Ovary (tissue), 9 donors: Measurements from ENCODE around the gene CARD16. TPM values are rescaled to one million over a fixed set of nuclear protein-coding genes. Genes with fewer than 3 reads are reported as not detected.
"Not testable (repeated sequence)": the region's sequence is repeated elsewhere in the genome, so short reads cannot be mapped to it uniquely, and the experiment has no call there.

ENCODE experiments used
- DNase-seq, 5 donors: peaks; one replicate each; pipeline ENCODE4 v3.0.0-alpha.2; 2019 to 2020
- H3K27ac ChIP-seq, 2 donors: fragments of 200-600 bp; one replicate each; pipeline versions ENCODE4 v1.5.1 to v1.8.0; 2019 to 2022
- H3K27me3 ChIP-seq: fragments of 200-600 bp; one replicate; pipeline ENCODE4 v1.8.0; 2022
- H3K36me3 ChIP-seq: fragments of 200-600 bp; sonication (generic); one replicate; pipeline ENCODE4 v1.5.1; 2019
- H3K4me1 ChIP-seq: one replicate; pipeline ENCODE4 v1.8.1; 2013; ENCODE audit warnings: mild to moderate bottlenecking, moderate library complexity; ENCODE audit not compliant: insufficient read depth
- H3K4me3 ChIP-seq: fragments of 200-600 bp; sonication (generic); one replicate; pipeline ENCODE4 v1.5.1; 2017
- H3K9me3 ChIP-seq, 2 donors: fragments of 200-600 bp in 1 of 2; sonication (generic) in 1 of 2; one replicate each; pipeline versions ENCODE4 v1.5.1 to v1.8.1; 2013 to 2019; ENCODE audit warnings: mild to moderate bottlenecking in 1 of 2, moderate library complexity in 1 of 2
- CTCF ChIP-seq, 3 donors: fragments of 450-650 bp in 2 of 3; fragments of 200-600 bp in 1 of 3; IDR thresholded peaks; one replicate each; pipeline versions ENCODE4 v1.5.1 to v1.8.0; 2016 to 2022; ENCODE audit warnings: antibody characterized with exemption in 3 of 3, mild to moderate bottlenecking in 1 of 3
- EP300 ChIP-seq: sonication (generic); formaldehyde crosslinking; IDR thresholded peaks from one replicate; pipeline ENCODE4 v1.6.1; 2017; ENCODE audit warnings: antibody characterized with exemption
- POLR2A ChIP-seq: fragments of 450-650 bp; IDR thresholded peaks from one replicate; pipeline ENCODE4 v1.6.1; 2017; ENCODE audit warnings: antibody characterized with exemption, mild to moderate bottlenecking, moderate library complexity
- WGBS, 3 donors: extraction: QIAGEN DNeasy Blood & Tissue Kit in 1 of 3; methylation state at CpG; one replicate each; pipeline versions ENCODE4 v1.1.5 to v1.1.7; 2013 to 2017; 5-methylcytosine and 5-hydroxymethylcytosine counted together
- intact Hi-C, 4 donors: fragments of 100-400 bp; cut with DNase I; formaldehyde crosslinking; loops; one replicate each; pipeline versions ENCODE4 v1.11.0 to v1.15.1; 2022 to 2023
- polyA plus RNA-seq, 2 donors: library from polyadenylated mRNA; stranded (reverse); fragments of 200-250 nt in 1 of 2; fragments of 350-450 nt in 1 of 2; fragmentation: Illumina TruSeq in 1 of 2; extraction: RNeasy Lipid Tissue Mini Kit (QIAGEN cat#74804) in 1 of 2; gene quantifications; one replicate each; pipeline ENCODE4 v1.2.3, GENCODE V29; 2013 to 2014
- total RNA-seq, 7 donors: library from RNA; depleted of rRNA in 2 of 7; stranded (reverse); fragments of >200 nt in 2 of 7; fragmentation: NEBNext Ultra II Directional in 3 of 7; extraction: Animal tissue kit (Norgen Biotek cat#: 25700) in 3 of 7; gene quantifications; one replicate each; pipeline versions ENCODE4 v1.1.0 to v1.2.4, GENCODE V29; 2016 to 2023
- donor health status: DM: no; HTN: no; CAD: no; lungs with moderate emphysema.
- donor health status: DM: no; HTN: no; CAD: no.
- donor health status: Bipolar disorder and iron deficiency.
- donor health status: DM: yes; HTN: yes; CAD: no.
- donor health status: DM: no; HTN: no; CAD: no.
- donor health status: DM: yes; HTN: yes; CAD: no.

Gene CARD16
- total and polyA plus RNA-seq, 9 donors, result 6.6 to 41.8 (median 11.0) TPM

GRCh38 chr11:105034813-105035620, 10.1 kb downstream of the CARD16 start, which contains the start of gene CASP1:
TSS of gene CASP1 (minus strand) at chr11:105035144. CDS start at chr11:105035113, 31 bp downstream.
- H3K9me3 ChIP-seq, result no peaks in the 10 kb centered on the region
- intact Hi-C loops, result no loop called here
- WGBS, 3 donors, result 11 to 15% (median 12%) methylated on average over 3 of the region's 3 CpGs
- DNase-seq, result peak in 3 of 5 donors; percentile 34 to 62 (median 39)
- no peaks in the 10 kb centered on the region for H3K27me3 ChIP-seq
- H3K27ac ChIP-seq, result peak within 1 kb of the TSS in 1 of 2 donors; percentile 58
- H3K4me3 ChIP-seq, result peak within 1 kb of the TSS; percentile 30
- peaks cover 3% of the 10 kb centered on the region for H3K4me1 ChIP-seq
- H3K36me3 ChIP-seq, result no peaks in the 10 kb centered on the region
- no peak for TF ChIP-seq EP300
- TF ChIP-seq POLR2A, result no peak
- TF ChIP-seq CTCF (IDR thresholded peaks at IDR 0.05), result no peak

DNA sequence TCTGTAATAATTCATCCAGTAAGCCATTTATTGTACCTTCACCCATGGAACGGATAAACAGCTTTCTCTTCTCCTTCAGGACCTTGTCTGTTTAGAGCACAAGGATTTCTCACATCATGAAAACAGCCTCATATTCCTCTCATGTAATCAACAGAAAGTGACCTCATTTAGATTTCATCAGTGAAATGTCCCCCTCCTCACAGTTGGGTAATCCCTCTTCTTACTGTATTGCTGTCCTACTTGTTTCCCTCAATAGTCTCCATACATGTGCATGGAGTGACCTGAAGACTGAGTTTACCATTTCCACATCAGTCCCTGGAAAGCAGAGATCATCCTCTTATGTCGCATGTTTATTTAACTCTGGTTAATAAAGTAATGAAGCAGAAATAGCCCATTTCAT, 10.7 kb downstream of the CARD16 start:
- intact Hi-C loops, H3K9me3 ChIP-seq, H3K4me1 ChIP-seq, DNase-seq, H3K36me3 ChIP-seq, H3K27me3 ChIP-seq: not testable (repeated sequence)
- Histone ChIP-seq H3K27ac (peak overlapping the region in 1 of 2 donors; percentile 58), H3K4me3 (peak overlapping the region; percentile 30)
- 75 to 82% (median 81%) methylated on average over 2 of the region's 2 CpGs for WGBS, 3 donors

- H3K27ac ChIP-seq, result no peak overlapping the region
- H3K27me3 ChIP-seq, result no peaks in the 10 kb centered on the region
- intact Hi-C loops, result no loop called here
- 90 to 100% (median 95%) methylated on average over 1 of the region's 1 CpG for WGBS, 3 donors
- no peaks in the 10 kb centered on the region for H3K9me3 ChIP-seq
- peaks cover 3% of the 10 kb centered on the region for H3K4me1 ChIP-seq
- TF ChIP-seq CTCF (IDR thresholded peaks at IDR 0.05), result no peak
- no peak for TF ChIP-seq EP300
- no peak for TF ChIP-seq POLR2A
- DNase-seq, result no peak
- no peak overlapping the region for H3K4me3 ChIP-seq
- H3K36me3 ChIP-seq, result no peaks in the 10 kb centered on the region
These were observed 11.4 kb downstream of the CARD16 start for GRCh38 chr11:105033781-105034180.

DNA sequence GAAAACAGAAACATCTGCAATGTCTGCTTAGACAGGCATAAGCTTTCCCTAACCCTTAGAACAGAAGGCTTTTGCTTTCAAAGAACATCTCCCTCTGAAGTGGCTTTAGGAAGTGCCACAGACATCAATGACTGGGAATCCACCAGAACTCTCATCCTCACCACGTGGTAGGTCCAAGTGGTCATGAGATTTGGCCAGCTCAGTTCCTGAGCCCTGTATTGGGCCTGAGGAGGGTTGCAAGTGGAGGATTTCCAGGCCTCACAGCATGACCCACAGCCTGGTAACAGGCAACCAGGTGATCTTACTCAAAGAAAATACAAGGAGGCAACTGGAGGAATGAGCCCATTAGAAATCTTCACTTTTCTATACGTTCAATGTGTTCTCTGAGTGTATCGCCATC, 11.8 kb downstream of the CARD16 start:
- TF ChIP-seq EP300 (no peak), POLR2A (no peak), CTCF (IDR thresholded peaks at IDR 0.05) (no peak)
- Histone ChIP-seq H3K36me3 (no peaks in the 10 kb centered on the region), H3K27me3 (no peaks in the 10 kb centered on the region), H3K9me3 (no peaks in the 10 kb centered on the region), H3K4me1 (peaks cover 3% of the 10 kb centered on the region), H3K4me3 (no peak overlapping the region), H3K27ac (no peak overlapping the region)
- no peak for DNase-seq
- WGBS, 3 donors, result 91 to 94% (median 93%) methylated on average over 3 of the region's 3 CpGs
- intact Hi-C loops, result no loop called here

- Histone ChIP-seq H3K4me3 (no peak overlapping the region), H3K27ac (no peak overlapping the region), H3K36me3 (no peaks in the 10 kb centered on the region), H3K27me3 (no peaks in the 10 kb centered on the region), H3K9me3 (no peaks in the 10 kb centered on the region), H3K4me1 (peaks cover 3% of the 10 kb centered on the region)
- no peak for TF ChIP-seq POLR2A
- TF ChIP-seq CTCF (IDR thresholded peaks at IDR 0.05), result no peak
- no peak for TF ChIP-seq EP300
- intact Hi-C loops, result no loop called here
- 88 to 95% (median 93%) methylated on average over 2 of the region's 2 CpGs for WGBS, 3 donors
- DNase-seq, result no peak
These were observed 12.6 kb downstream of the CARD16 start for GRCh38 chr11:105032495-105032894.
